HEK293 (cell line): Measurements from ENCODE around the gene INKA2.

Source experiments
- GLI2 ChIP-seq: fragments of 450-650 bp; formaldehyde crosslinking; IDR thresholded peaks from 2 replicates; pipeline ENCODE4; 2017; ENCODE audit warnings: missing biosample characterization, missing genetic modification characterization, low read depth, borderline replicate concordance
- HIC1 ChIP-seq: fragments of 450-650 bp; formaldehyde crosslinking; IDR thresholded peaks from 2 replicates; pipeline ENCODE4 v1.5.1; 2016; ENCODE audit warnings: missing biosample characterization, missing genetic modification characterization
- HOXA7 ChIP-seq: sonication (generic); formaldehyde crosslinking; IDR thresholded peaks from 2 replicates; pipeline ENCODE4 v1.8.1; 2022; ENCODE audit warnings: missing genetic modification reagents, borderline replicate concordance
- PATZ1 ChIP-seq: fragments of 450-650 bp; formaldehyde crosslinking; IDR thresholded peaks from 2 replicates; pipeline ENCODE4 v1.5.1; 2016; ENCODE audit warnings: missing biosample characterization, missing genetic modification characterization
- SALL2 ChIP-seq: fragments of 450-650 bp; formaldehyde crosslinking; IDR thresholded peaks from 2 replicates; pipeline ENCODE4 v1.5.0; 2017; ENCODE audit warnings: missing biosample characterization, mild to moderate bottlenecking, missing genetic modification characterization, borderline replicate concordance
- SCRT1 ChIP-seq: fragments of 450-650 bp; formaldehyde crosslinking; IDR thresholded peaks from 2 replicates; pipeline ENCODE4 v1.5.1; 2016; ENCODE audit warnings: missing biosample characterization, missing genetic modification characterization, borderline replicate concordance
- TSHZ1 ChIP-seq: fragments of 450-650 bp; formaldehyde crosslinking; IDR thresholded peaks from 2 replicates; pipeline ENCODE4 v1.5.1; 2016; ENCODE audit warnings: missing biosample characterization, missing genetic modification characterization, borderline replicate concordance
- ZBTB44 ChIP-seq: fragments of 450-650 bp; IDR thresholded peaks from 2 replicates; pipeline ENCODE4 v1.5.1; 2018; ENCODE audit warnings: missing biosample characterization, mild to moderate bottlenecking, missing genetic modification characterization
- ZNF114 ChIP-seq: fragments of 450-650 bp; formaldehyde crosslinking; IDR thresholded peaks from 2 replicates; pipeline ENCODE4 v1.5.0; 2017; ENCODE audit warnings: missing biosample characterization, missing genetic modification characterization
- ZNF394 ChIP-seq: fragments of 450-650 bp; formaldehyde crosslinking; IDR thresholded peaks from 2 replicates; pipeline ENCODE4 v1.5.1; 2016; ENCODE audit warnings: missing biosample characterization, missing genetic modification characterization, mild to moderate bottlenecking, moderate library complexity, borderline replicate concordance
- ZNF433 ChIP-seq: fragments of 450-650 bp; formaldehyde crosslinking; IDR thresholded peaks from 2 replicates; pipeline ENCODE4 v1.5.1; 2016; ENCODE audit warnings: missing biosample characterization, missing genetic modification characterization, low read depth
- ZNF510 ChIP-seq: fragments of 450-650 bp; formaldehyde crosslinking; IDR thresholded peaks from 2 replicates; pipeline ENCODE4 v1.5.1; 2018; ENCODE audit warnings: mild to moderate bottlenecking, missing genetic modification characterization, missing biosample characterization; ENCODE audit not compliant: insufficient replicate concordance
- ZNF580 ChIP-seq: fragments of 450-650 bp; formaldehyde crosslinking; IDR thresholded peaks from 2 replicates; pipeline ENCODE4 v1.5.1; 2016; ENCODE audit warnings: missing biosample characterization, missing genetic modification characterization
- ZNF600 ChIP-seq: fragments of 450-650 bp; formaldehyde crosslinking; IDR thresholded peaks from 2 replicates; pipeline ENCODE4 v1.5.1; 2016; ENCODE audit warnings: missing biosample characterization, missing genetic modification characterization
- ZNF629 ChIP-seq: fragments of 450-650 bp; formaldehyde crosslinking; IDR thresholded peaks from 2 replicates; pipeline ENCODE4 v1.5.1; 2017; ENCODE audit warnings: missing biosample characterization, missing genetic modification characterization
- ZNF660 ChIP-seq: fragments of 450-650 bp; IDR thresholded peaks from 2 replicates; pipeline ENCODE4 v1.5.1; 2018; ENCODE audit warnings: missing biosample characterization, mild to moderate bottlenecking, missing genetic modification characterization
- ZXDB ChIP-seq: fragments of 450-650 bp; formaldehyde crosslinking; IDR thresholded peaks from 2 replicates; pipeline ENCODE4 v1.5.1; 2016; ENCODE audit warnings: missing biosample characterization, missing genetic modification characterization
- TF ChIP-seq, protein P1 (sequence below): fragments of 450-650 bp; formaldehyde crosslinking; IDR thresholded peaks from 2 replicates; pipeline ENCODE4 v1.5.1; 2016; ENCODE audit warnings: missing biosample characterization, missing genetic modification characterization
- TF ChIP-seq, protein P2 (sequence below): fragments of 450-650 bp; formaldehyde crosslinking; conservative IDR thresholded peaks from 2 replicates; pipeline ENCODE4 v1.5.1; 2016; ENCODE audit warnings: low read depth, missing biosample characterization, missing genetic modification characterization

Gene INKA2

DNA sequence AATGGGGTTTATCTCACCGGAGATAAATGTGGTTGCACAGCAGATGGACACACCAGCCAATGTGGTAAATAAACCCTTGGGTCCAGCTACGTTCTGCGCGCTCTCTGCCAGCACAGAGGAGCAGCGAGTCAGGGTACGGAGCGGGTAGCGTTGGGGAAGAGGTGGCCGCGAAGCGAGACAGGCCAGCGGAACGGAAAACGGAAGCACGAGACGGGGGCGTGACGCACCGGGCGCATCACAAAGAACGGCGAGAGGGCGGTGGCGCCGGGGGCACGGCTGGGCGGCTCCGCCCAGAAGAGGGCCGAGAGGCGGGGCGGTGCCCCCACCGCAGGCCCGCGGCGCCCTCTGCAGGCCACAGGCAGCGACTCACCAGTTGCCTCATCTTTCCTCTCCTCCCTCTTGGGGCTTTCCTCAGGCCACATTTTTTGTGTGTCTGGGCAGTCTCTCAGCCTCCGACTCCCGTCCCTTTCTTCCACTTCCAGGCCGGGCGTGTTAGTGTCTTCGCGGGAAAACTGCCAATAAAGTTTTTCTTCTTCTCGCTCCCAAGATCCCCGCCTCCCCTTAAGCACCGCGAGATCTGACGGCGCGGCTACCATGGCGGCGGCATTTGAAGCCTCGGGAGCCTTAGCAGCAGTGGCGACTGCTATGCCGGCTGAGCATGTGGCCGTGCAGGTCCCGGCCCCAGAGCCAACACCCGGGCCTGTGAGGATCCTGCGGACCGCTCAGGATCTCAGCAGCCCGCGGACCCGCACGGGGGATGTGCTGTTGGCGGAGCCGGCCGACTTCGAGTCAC lies 16.3 kb upstream of the INKA2 start, which contains the start of gene DDX20 (continued):
- TF ChIP-seq ZNF660 (tag by site-specific recombination), result peak; percentile 98
- TF ChIP-seq ZNF394, result peak; percentile 81
- peak; percentile 69; the same call in 1 of the 2 replicates for TF ChIP-seq ZBTB44
- peak; percentile 98 for TF ChIP-seq ZNF629 (tag by site-specific recombination)
- TF ChIP-seq ZNF600 (tag by site-specific recombination), result peak; percentile 99
- TF ChIP-seq TSHZ1 (tag by site-specific recombination), result no peak; the same call in 1 of the 2 replicates
- TF ChIP-seq HIC1 (tag by site-specific recombination), result peak; percentile 98
- no peak for TF ChIP-seq SALL2 (tag by site-specific recombination)
- TF ChIP-seq ZNF433 (tag by site-specific recombination), result no peak
- TF ChIP-seq HOXA7 (CRISPR knock-in tag), result no peak
- TF ChIP-seq ZNF580 (tag by site-specific recombination), result peak; percentile 74; the same call in 1 of the 2 replicates
- TF ChIP-seq, protein P1, sequence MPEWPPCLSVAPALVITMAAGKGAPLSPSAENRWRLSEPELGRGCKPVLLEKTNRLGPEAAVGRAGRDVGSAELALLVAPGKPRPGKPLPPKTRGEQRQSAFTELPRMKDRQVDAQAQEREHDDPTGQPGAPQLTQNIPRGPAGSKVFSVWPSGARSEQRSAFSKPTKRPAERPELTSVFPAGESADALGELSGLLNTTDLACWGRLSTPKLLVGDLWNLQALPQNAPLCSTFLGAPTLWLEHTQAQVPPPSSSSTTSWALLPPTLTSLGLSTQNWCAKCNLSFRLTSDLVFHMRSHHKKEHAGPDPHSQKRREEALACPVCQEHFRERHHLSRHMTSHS (tag by site-specific recombination), result peak; percentile 68; the same call in 1 of the 2 replicates
- TF ChIP-seq GLI2 (tag by site-specific recombination), result no peak; the same call in 1 of the 2 replicates
- no peak for TF ChIP-seq ZNF114 (tag by site-specific recombination)
- TF ChIP-seq ZNF510, result peak; percentile 44
- TF ChIP-seq PATZ1, result peak; percentile 98
- peak; percentile 72 for TF ChIP-seq SCRT1 (tag by site-specific recombination)
- peak; percentile 91 for TF ChIP-seq ZXDB (tag by site-specific recombination)
- TF ChIP-seq, protein P2, sequence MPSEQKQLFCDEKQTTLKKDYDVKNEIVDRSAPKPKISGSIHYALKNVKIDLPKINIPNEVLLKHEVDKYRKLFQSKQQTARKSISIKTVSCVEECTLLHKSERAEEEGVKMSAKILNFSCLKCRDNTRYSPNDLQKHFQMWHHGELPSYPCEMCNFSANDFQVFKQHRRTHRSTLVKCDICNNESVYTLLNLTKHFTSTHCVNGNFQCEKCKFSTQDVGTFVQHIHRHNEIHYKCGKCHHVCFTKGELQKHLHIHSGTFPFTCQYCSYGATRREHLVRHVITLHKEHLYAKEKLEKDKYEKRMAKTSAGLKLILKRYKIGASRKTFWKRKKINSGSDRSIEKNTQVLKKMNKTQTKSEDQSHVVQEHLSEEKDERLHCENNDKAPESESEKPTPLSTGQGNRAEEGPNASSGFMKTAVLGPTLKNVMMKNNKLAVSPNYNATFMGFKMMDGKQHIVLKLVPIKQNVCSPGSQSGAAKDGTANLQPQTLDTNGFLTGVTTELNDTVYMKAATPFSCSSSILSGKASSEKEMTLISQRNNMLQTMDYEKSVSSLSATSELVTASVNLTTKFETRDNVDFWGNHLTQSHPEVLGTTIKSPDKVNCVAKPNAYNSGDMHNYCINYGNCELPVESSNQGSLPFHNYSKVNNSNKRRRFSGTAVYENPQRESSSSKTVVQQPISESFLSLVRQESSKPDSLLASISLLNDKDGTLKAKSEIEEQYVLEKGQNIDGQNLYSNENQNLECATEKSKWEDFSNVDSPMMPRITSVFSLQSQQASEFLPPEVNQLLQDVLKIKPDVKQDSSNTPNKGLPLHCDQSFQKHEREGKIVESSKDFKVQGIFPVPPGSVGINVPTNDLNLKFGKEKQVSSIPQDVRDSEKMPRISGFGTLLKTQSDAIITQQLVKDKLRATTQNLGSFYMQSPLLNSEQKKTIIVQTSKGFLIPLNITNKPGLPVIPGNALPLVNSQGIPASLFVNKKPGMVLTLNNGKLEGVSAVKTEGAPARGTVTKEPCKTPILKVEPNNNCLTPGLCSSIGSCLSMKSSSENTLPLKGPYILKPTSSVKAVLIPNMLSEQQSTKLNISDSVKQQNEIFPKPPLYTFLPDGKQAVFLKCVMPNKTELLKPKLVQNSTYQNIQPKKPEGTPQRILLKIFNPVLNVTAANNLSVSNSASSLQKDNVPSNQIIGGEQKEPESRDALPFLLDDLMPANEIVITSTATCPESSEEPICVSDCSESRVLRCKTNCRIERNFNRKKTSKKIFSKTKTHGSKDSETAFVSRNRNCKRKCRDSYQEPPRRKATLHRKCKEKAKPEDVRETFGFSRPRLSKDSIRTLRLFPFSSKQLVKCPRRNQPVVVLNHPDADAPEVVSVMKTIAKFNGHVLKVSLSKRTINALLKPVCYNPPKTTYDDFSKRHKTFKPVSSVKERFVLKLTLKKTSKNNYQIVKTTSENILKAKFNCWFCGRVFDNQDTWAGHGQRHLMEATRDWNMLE, result peak; percentile 49
